ENCODE data around the gene DDRGK1.
A peak's percentile ranks its signal among the peaks of the same experiment; 100 is the strongest.
"Not testable (repeated sequence)": the region's sequence is repeated elsewhere in the genome, so short reads cannot be mapped to it uniquely, and the experiment has no call there.

Gene DDRGK1

GRCh38 chr20:3233991-3234498 is 29.6 kb upstream of the DDRGK1 start:
- DNase-seq = no peak

- no peak for DNase-seq
Observed at GRCh38 chr20:3233131-3233990, 28.9 kb upstream of the DDRGK1 start.

DNA sequence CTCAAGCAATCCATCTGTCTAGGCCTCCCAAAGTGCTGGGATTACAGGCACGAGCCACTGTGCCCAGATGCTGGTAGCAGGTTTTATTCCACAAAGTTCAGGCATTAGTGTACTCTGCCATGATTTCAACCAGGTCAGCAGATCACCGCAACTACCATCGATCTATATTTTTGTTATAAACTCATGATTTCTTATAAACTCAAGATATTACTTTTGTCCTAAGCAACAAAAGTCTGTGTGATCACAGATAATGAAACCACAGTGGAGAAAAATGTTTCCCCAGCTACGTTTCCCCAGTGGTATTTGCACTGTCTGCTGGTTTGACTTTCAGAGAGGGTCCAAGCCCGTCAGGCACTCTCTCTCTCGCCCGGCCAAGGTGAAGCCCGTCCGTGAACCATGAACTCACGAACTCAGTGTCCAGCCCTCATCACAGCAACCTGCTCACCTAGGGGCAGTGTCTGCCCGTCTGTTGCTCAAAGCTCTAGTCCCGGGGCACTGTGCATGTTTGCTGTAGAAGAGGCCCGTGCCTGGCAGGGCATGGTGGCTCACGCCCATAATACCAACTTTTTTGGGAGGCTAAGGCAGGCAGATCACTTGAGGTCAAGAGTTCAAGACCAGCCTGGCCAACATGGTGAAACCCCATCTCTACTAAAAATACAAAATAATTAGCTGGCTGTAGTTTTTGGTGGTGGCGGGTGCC is 27.6 kb upstream of the DDRGK1 start:
- DNase-seq = no peak

GRCh38 chr20:3231116-3231515 is 26.6 kb upstream of the DDRGK1 start:
- no peak for DNase-seq

DNA sequence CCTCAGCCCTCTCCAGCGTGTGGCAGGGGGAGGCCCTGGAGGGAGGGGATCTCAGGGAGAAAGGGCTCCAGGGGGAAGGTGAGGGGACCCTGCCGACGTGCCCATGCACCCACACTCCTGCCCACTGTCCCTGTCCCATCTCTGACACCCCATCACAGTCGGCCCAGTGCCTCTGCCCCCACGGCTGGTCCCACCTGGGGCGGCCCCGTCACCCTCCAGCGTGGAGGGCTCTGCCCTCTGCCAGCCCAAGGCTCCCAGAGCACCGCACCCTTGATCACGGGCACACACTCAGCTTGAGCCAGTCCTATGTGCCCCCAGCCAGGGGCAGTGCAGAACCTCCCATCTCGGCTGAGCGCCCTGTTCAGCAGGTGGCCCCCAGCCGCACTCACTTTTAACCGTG is 25.3 kb upstream of the DDRGK1 start:
- no peak for DNase-seq

- no peak for DNase-seq
Observed at GRCh38 chr20:3229158-3229557, 24.7 kb upstream of the DDRGK1 start.

GRCh38 chr20:3228750-3229032 is 24.2 kb upstream of the DDRGK1 start:
- no peak for DNase-seq

GRCh38 chr20:3227936-3228749 is 23.7 kb upstream of the DDRGK1 start:
- DNase-seq = no peak

- no peak for DNase-seq
Observed at GRCh38 chr20:3227506-3227905, 23.0 kb upstream of the DDRGK1 start.

DNA sequence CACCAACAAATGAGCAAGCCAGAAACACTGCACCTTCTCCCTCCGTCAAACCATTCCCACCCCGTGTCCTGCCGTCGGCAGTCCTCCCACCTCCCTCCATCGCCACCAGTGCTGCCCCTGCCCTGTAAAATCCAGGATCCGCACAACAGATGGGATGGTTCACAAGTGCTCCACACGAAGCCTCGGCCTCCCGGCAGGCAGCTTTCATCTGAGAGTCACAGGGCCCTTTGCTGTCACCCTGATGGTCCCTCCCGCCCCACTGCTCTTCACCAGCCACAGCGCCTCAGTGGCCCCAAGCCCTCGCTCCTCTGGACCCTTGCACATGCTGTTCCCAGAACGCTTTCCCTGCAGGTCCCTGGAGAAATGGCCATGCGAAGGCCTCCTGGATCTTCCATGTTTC is 22.4 kb upstream of the DDRGK1 start:
- no peak for DNase-seq

GRCh38 chr20:3226093-3226492 is 21.6 kb upstream of the DDRGK1 start:
- DNase-seq = no peak

DNA sequence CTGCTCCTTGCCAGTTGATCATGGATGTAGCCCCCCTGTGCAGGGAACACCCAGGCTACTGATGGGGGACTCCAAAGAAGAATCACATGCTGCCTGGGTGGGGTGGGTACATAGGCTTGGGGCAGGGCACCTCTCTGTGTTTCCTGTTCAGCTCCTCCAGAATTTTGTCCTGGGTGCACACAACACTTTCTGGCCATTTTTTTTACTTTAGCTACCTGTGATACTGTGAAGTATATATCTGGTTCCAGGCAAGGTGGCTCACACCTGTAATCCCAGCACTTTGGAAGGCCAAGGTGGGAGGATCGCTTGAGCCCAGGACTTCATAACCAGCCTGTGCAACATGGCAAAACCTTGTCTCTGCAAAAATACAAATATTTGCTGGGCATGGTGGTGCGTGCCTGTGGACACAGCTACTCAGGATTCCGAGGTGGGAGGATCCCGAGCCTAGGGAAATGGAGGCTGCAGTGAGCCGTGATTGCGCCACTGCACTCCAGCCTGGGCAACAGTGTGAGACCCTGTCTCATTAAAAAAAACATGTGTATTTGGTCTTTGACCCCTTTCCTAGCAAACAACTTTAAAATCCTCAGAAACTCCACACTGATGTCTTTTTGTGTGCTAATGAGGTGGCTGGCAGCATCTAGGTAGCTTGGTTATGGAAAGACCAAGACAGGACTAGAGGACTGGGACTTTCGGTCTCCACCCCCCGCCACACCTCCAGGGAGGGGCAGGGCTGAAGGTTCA is 20.4 kb upstream of the DDRGK1 start:
- DNase-seq = no peak

DNA sequence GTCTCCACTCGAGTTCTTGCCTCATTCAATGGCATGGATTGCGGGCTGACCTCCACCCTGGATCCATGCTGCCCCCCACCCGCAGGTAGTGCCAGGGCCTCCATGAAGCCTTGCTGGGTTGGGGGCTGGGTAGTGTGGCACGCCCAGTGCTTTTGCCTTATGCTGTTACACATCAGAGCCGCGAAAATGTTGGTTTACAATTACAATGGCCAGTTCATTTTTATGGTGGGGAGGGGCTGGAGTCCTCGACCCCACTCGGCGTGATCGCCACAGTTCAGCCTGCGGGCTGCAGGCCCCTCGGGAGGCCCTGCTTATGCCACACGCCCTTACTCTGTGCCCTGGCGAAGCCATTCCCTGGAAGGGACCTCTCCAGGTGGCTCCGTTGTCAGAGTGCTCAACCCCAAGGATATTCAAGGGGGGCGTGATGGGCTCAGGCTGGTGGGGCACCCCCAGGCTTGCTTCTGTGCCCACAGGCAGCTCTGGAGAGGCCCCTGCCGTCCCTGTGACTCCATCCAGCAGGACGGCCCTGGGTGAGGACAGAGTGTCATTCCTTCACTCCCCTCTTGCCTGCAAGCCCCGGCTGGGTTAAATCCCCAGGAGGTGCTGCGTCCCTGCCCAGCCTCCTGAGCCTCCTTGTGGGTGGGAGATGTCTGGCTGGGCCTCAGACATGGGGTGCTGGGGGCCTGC is 19.7 kb upstream of the DDRGK1 start:
- DNase-seq = no peak

DNA sequence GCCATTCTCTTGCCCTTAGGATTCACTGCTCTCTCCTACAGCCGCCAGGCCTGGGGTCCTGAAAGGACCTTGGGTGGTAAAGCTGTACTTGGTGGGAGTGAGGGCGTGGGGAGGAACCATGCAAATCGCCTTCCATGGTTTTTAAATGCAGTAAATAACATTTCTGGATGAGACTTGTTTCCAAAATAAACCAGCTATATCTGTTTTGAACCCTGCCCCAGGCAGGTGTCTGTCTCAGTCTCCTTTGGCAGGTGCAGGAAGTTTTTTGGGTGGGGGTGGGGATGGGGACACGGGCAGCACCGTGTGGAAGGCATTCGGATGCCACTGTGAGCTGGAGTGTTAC is 19.1 kb upstream of the DDRGK1 start:
- DNase-seq = no peak

- no peak for DNase-seq
Observed at GRCh38 chr20:3222635-3223600, 18.4 kb upstream of the DDRGK1 start.

- DNase-seq = no peak
Observed at GRCh38 chr20:3221398-3222226, 17.1 kb upstream of the DDRGK1 start.

- peak; percentile 73 for DNase-seq
Observed at GRCh38 chr20:3218307-3218988, 14.0 kb upstream of the DDRGK1 start.

DNA sequence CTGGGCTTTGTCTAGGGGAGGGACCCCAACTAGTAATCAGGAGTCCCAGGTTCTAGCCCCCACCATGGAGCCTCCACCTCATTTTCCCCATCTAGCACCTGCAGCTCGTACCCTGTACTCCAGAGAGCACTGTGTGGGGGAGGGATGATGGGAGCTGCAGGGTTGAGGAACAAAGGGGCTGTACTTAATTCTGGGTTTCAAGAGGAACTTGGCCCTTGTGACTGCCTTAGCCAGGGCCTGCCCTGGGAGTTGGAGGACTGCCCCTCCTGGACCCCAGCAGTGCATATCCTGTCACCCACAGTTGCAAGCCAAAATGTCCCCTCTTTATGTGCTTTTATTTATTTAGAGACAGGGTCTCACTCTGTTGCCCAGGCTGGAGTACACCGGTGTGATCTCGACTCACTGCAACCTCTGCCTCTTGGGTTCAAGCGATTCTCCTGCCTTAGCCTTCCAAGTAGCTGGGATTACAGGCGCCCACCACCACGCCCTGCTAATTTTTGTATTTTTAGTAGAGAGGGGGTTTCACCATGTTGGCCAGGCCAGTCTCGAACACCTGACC is 11.0 kb upstream of the DDRGK1 start:
- DNase-seq = not testable (repeated sequence)

DNA sequence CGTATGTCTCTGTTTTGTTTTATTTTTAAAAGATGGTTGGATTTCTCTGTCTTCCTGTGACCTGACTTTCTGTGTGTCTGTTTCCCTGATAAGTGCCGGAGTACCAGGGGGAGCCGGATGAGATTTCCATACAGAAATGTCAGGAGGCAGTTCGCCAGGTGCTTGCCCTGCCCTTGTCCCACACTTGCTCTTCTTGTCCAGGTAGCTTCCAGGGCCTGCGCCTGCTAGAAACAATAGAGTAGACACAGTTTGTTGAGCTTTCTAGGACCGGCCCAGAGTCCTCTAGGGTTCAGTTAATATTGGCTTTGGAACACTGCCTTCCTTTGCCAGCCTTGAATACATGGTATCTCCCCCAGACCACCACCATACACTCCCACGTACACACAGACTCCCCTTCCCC is 8.7 kb upstream of the DDRGK1 start:
- DNase-seq = no peak

Measured in T-helper 9 cell (primary cell).